ENCODE results near the gene THAP8.

- no peak for TF ChIP-seq POLR2AphosphoS5 (IDR thresholded peaks at IDR 0.05)
- TF ChIP-seq, protein P1, sequence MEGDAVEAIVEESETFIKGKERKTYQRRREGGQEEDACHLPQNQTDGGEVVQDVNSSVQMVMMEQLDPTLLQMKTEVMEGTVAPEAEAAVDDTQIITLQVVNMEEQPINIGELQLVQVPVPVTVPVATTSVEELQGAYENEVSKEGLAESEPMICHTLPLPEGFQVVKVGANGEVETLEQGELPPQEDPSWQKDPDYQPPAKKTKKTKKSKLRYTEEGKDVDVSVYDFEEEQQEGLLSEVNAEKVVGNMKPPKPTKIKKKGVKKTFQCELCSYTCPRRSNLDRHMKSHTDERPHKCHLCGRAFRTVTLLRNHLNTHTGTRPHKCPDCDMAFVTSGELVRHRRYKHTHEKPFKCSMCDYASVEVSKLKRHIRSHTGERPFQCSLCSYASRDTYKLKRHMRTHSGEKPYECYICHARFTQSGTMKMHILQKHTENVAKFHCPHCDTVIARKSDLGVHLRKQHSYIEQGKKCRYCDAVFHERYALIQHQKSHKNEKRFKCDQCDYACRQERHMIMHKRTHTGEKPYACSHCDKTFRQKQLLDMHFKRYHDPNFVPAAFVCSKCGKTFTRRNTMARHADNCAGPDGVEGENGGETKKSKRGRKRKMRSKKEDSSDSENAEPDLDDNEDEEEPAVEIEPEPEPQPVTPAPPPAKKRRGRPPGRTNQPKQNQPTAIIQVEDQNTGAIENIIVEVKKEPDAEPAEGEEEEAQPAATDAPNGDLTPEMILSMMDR (IDR thresholded peaks at IDR 0.05), result no peak
- TF ChIP-seq POLR2A (IDR thresholded peaks at IDR 0.05), result no peak
Observed at GRCh38 chr19:36046443-36047050, 7.5 kb downstream of the THAP8 start.
